Osteoblast (primary cell): ENCODE results near the gene PLPP1. TPM values are rescaled to one million over a fixed set of nuclear protein-coding genes. Genes with fewer than 3 reads are reported as not detected.

ENCODE experiments used
- DNase-seq: peaks from one replicate; pipeline ENCODE4 v3.0.0; 2011; ENCODE audit warnings: low spot score, mixed read lengths; ENCODE audit not compliant: insufficient read length; ENCODE audit errors: missing footprints
- H2AFZ ChIP-seq: 2 replicates; pipeline ENCODE4 v1.6.0; 2011; ENCODE audit warnings: mild to moderate bottlenecking, low read length
- H3K27ac ChIP-seq: 2 replicates; pipeline ENCODE4 v1.5.1; 2011; ENCODE audit warnings: mild to moderate bottlenecking, low read depth, low read length, moderate library complexity
- H3K27me3 ChIP-seq: 2 replicates; pipeline ENCODE4 v1.6.0; 2012; ENCODE audit warnings: mild to moderate bottlenecking, control low read depth, inconsistent platforms, low read length, moderate library complexity; ENCODE audit not compliant: insufficient read depth
- H3K36me3 ChIP-seq: 2 replicates; pipeline ENCODE4 v1.5.1; 2011; ENCODE audit warnings: mild to moderate bottlenecking, low read length, control low read depth, moderate library complexity; ENCODE audit not compliant: insufficient read depth
- H3K4me1 ChIP-seq: 2 replicates; pipeline ENCODE4 v1.5.1; 2011; ENCODE audit warnings: mild to moderate bottlenecking, low read length, control low read depth, moderate library complexity; ENCODE audit not compliant: insufficient read depth
- H3K4me2 ChIP-seq: 2 replicates; pipeline ENCODE4 v1.6.0; 2011; ENCODE audit warnings: mild to moderate bottlenecking, low read length; ENCODE audit not compliant: insufficient read depth
- H3K4me3 ChIP-seq: fragments of 200-600 bp; sonication (generic); 3 replicates; pipeline ENCODE4 v1.5.1; 2012; ENCODE audit warnings: mild to moderate bottlenecking, low read length, inconsistent platforms; ENCODE audit not compliant: insufficient read depth
- H3K79me2 ChIP-seq: 2 replicates; pipeline ENCODE4 v1.6.0; 2012; ENCODE audit warnings: mild to moderate bottlenecking, low read length, control low read depth, inconsistent platforms; ENCODE audit not compliant: insufficient read depth
- H3K9me3 ChIP-seq: 2 replicates; pipeline ENCODE4 v1.5.1; 2011; ENCODE audit warnings: low read depth, low read length, control low read depth
- H4K20me1 ChIP-seq: 2 replicates; pipeline ENCODE4 v1.6.0; 2012; ENCODE audit warnings: mild to moderate bottlenecking, low read length, control low read depth; ENCODE audit not compliant: insufficient read depth
- CTCF ChIP-seq: IDR thresholded peaks from 2 replicates; pipeline ENCODE4 v1.5.1; 2011; ENCODE audit warnings: mild to moderate bottlenecking, low read depth, low read length, moderate library complexity; ENCODE audit errors: extremely low read depth
- total RNA-seq: library from RNA; depleted of rRNA; stranded (reverse); fragments of >200 nt; gene quantifications from 2 replicates; pipeline ENCODE4 v1.2.3, GENCODE V29; 2012

PLPP1 gene
- total RNA-seq, 1 donor = 69.8 TPM

GRCh38 chr5:55578771-55579170 lies 44.0 kb upstream of the PLPP1 start:
- DNase-seq = no peak
- Histone ChIP-seq H3K27ac (no peak overlapping the region), H3K4me3 (no peak overlapping the region)

DNA sequence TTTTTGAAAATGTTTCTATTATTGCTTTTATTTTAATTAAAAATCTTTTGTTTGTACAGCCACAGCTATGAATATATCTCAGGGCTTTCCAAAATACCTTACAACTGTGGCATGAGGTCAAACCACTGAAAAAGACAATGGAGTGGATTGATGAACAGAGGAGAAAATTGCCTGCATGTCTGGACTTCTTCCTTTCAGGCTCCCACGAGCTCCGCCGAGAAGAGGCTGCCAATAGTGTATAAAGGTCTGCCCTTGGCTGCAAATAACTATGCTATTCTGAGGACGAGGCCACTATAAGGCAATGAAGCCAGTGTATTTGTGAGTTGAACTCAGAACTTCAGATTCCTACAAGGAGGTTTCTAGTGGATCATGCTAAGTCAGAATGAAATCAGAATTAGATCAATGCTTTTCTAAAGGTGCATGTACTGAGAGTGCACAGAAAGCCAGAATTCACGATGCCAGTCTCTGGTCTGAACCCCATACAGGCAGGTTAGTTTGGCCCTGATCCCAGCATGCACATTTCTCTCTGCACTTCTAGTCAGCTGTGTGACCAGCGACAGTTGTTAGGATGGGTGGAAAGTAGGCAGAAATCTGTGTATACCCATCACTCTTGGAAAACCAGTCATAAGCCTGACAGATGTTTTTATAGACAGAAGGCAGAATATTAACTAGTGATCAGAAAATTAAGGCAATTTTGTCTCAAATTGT lies 42.7 kb upstream of the PLPP1 start:
- Histone ChIP-seq H3K4me1 (peaks cover 13% of the 10 kb centered on the region), H3K36me3 (no peaks in the 10 kb centered on the region), H3K4me3 (no peak overlapping the region), H3K27ac (no peak overlapping the region), H3K4me2 (peak overlapping the region; percentile 11), H3K27me3 (no peaks in the 10 kb centered on the region), H4K20me1 (no peaks in the 10 kb centered on the region), H2AFZ (peak overlapping the region; percentile 20), H3K9me3 (no peaks in the 10 kb centered on the region), H3K79me2 (no peaks in the 10 kb centered on the region)
- TF ChIP-seq CTCF = no peak
- no peak for DNase-seq

More at GRCh38 chr5:55578771-55579170, 44.0 kb upstream of the PLPP1 start:
- H3K4me2 ChIP-seq = no peak overlapping the region
- TF ChIP-seq CTCF = no peak
- peaks cover 13% of the 10 kb centered on the region for H3K4me1 ChIP-seq
- no peak overlapping the region for H2AFZ ChIP-seq
- H3K27me3 ChIP-seq = no peaks in the 10 kb centered on the region
- H4K20me1 ChIP-seq = no peaks in the 10 kb centered on the region
- H3K79me2 ChIP-seq = no peaks in the 10 kb centered on the region
- H3K9me3 ChIP-seq = no peaks in the 10 kb centered on the region
- no peaks in the 10 kb centered on the region for H3K36me3 ChIP-seq

- Histone ChIP-seq H4K20me1 (no peaks in the 10 kb centered on the region), H3K27me3 (no peaks in the 10 kb centered on the region), H3K4me2 (no peak overlapping the region), H3K27ac (no peak overlapping the region), H3K4me1 (peaks cover 13% of the 10 kb centered on the region), H3K36me3 (no peaks in the 10 kb centered on the region), H3K9me3 (no peaks in the 10 kb centered on the region), H3K4me3 (no peak overlapping the region), H3K79me2 (no peaks in the 10 kb centered on the region), H2AFZ (no peak overlapping the region)
- no peak for DNase-seq
- no peak for TF ChIP-seq CTCF
These were observed 41.9 kb upstream of the PLPP1 start for GRCh38 chr5:55576661-55577060.

DNA sequence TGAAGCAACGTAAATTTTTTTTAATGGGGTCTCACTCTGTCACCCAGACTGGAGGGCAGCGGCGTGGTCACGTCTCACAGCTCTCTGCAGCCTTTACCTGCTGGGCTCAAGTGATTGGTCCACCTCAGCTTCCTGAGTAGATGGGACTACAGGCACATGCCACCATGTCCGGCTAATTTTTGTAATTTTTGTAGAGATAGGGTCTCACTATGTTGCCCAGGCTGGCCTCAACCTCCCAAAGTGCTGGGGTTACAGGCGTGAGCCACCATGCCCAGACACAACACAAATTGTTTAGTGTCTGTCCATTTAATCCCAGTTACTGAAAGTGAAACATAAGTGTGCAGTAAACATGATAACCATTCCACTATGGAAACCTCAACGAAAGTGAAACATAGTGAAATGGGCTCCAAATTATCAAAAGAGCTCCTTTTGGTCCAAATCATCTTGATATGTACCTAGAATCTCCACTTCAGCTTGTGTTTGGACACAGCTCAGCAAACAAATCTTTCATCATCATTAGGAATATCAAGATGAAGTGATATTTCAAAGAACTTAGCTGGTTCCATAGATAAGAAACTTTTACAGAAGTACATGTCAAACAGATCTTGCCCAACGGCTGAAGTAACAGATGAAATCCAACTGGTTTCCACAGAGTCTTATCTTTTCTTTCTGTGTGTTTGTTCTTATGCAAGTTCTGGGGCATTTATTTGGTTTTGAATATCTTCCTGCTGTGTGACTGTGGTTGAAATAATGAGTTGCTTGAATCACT lies 41.2 kb upstream of the PLPP1 start:
- peak overlapping the region; percentile 12 for H3K4me2 ChIP-seq
- H2AFZ ChIP-seq = peak overlapping the region; percentile 40
- H3K36me3 ChIP-seq = no peaks in the 10 kb centered on the region
- H3K79me2 ChIP-seq = no peaks in the 10 kb centered on the region
- DNase-seq = no peak
- H3K9me3 ChIP-seq = no peaks in the 10 kb centered on the region
- no peak for TF ChIP-seq CTCF
- peaks cover 13% of the 10 kb centered on the region for H3K4me1 ChIP-seq
- no peak overlapping the region for H3K27ac ChIP-seq
- H3K4me3 ChIP-seq = no peak overlapping the region
- no peaks in the 10 kb centered on the region for H4K20me1 ChIP-seq
- H3K27me3 ChIP-seq = no peaks in the 10 kb centered on the region
